OCI-LY3 (cell line): Measurements from ENCODE around the gene OXA1L.

Experiments used
- EZH2phosphoT487 ChIP-seq: fragments of 200-600 bp; shearing (Covaris generic); IDR thresholded peaks from 2 replicates; pipeline ENCODE4 v1.6.1; 2018; ENCODE audit warnings: antibody characterized with exemption, mixed run types, low read depth
- TF ChIP-seq, protein P1 (sequence below): fragments of 200-600, 300-600 bp; sonication (generic); IDR thresholded peaks from 2 replicates; pipeline ENCODE4 v1.5.1; 2014; ENCODE audit warnings: antibody characterized with exemption, low read length, low read depth

DNA sequence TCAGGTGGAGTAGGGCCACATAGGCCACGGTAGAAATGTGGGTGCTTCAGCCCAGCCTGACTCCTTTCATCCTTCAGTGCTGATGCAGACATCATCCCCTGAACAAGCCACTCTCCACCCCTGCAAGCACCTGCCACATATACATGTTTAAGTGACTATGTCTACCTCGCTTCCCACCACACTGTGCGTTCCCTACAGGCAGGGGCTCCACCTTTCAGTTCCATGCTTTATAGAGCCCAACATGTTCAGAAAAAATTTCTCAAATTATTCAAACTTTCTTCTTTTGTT, 37.1 kb downstream of the OXA1L start:
- TF ChIP-seq, protein P1, sequence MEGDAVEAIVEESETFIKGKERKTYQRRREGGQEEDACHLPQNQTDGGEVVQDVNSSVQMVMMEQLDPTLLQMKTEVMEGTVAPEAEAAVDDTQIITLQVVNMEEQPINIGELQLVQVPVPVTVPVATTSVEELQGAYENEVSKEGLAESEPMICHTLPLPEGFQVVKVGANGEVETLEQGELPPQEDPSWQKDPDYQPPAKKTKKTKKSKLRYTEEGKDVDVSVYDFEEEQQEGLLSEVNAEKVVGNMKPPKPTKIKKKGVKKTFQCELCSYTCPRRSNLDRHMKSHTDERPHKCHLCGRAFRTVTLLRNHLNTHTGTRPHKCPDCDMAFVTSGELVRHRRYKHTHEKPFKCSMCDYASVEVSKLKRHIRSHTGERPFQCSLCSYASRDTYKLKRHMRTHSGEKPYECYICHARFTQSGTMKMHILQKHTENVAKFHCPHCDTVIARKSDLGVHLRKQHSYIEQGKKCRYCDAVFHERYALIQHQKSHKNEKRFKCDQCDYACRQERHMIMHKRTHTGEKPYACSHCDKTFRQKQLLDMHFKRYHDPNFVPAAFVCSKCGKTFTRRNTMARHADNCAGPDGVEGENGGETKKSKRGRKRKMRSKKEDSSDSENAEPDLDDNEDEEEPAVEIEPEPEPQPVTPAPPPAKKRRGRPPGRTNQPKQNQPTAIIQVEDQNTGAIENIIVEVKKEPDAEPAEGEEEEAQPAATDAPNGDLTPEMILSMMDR = no peak
- TF ChIP-seq EZH2phosphoT487 = no peak
